Measurements from ENCODE around the gene CDR2L.
"Not testable (repeated sequence)": the region's sequence is repeated elsewhere in the genome, so short reads cannot be mapped to it uniquely, and the experiment has no call there.

The CDR2L gene

GRCh38 chr17:75044716-75045115, 57.3 kb downstream of the CDR2L start:
- no peak for DNase-seq

- DNase-seq = not testable (repeated sequence)
Measured at GRCh38 chr17:75045946-75046406, 58.5 kb downstream of the CDR2L start.

- DNase-seq = peak; percentile 98 to 99
Measured at GRCh38 chr17:75046407-75047289, 59.2 kb downstream of the CDR2L start, which contains the start of the genes ATP5PD and KCTD2. Gene ATP5PD (minus strand): TSS chr17:75046969. CDS start chr17:75042650, 4,319 bp downstream. Gene KCTD2 (plus strand): TSS chr17:75047225. CDS start chr17:75047251, 26 bp downstream.

GRCh38 chr17:75047398-75048098, 60.1 kb downstream of the CDR2L start:
- peak in 1 of 2 experiments; percentile 36 for DNase-seq

- DNase-seq = no peak
Measured at GRCh38 chr17:75048249-75048878, 60.9 kb downstream of the CDR2L start.

GRCh38 chr17:75049057-75049456, 61.6 kb downstream of the CDR2L start:
- no peak for DNase-seq

- DNase-seq = no peak
Measured at GRCh38 chr17:75049706-75050105, 62.3 kb downstream of the CDR2L start.

- no peak for DNase-seq
Measured at GRCh38 chr17:75051941-75052340, 64.5 kb downstream of the CDR2L start.
